ENCODE data around the gene H6PD. TPM values are rescaled to one million over a fixed set of nuclear protein-coding genes. Genes with fewer than 3 reads are reported as not detected.

H6PD gene
- total RNA-seq, 1 donor from 2014 or later: 48.4 TPM

GRCh38 chr1:9278585-9279153 lies 44.1 kb downstream of the H6PD start:
- Mint-ChIP-seq H3K27me3 (ENCODE audit: unreplicated experiment) (no peaks in the 10 kb centered on the region), H3K4me3 (ENCODE audit: unreplicated experiment) (no peak overlapping the region), H3K36me3 (ENCODE audit: unreplicated experiment) (no peaks in the 10 kb centered on the region), H3K9me3 (ENCODE audit: unreplicated experiment) (no peaks in the 10 kb centered on the region), H3K27ac (ENCODE audit: unreplicated experiment) (peak overlapping the region; percentile 10), H3K4me1 (ENCODE audit: unreplicated experiment) (peaks cover 57% of the 10 kb centered on the region)
- DNase-seq (ENCODE audit: extremely low spot score, unreplicated experiment): no peak
- TF ChIP-seq, protein P1, sequence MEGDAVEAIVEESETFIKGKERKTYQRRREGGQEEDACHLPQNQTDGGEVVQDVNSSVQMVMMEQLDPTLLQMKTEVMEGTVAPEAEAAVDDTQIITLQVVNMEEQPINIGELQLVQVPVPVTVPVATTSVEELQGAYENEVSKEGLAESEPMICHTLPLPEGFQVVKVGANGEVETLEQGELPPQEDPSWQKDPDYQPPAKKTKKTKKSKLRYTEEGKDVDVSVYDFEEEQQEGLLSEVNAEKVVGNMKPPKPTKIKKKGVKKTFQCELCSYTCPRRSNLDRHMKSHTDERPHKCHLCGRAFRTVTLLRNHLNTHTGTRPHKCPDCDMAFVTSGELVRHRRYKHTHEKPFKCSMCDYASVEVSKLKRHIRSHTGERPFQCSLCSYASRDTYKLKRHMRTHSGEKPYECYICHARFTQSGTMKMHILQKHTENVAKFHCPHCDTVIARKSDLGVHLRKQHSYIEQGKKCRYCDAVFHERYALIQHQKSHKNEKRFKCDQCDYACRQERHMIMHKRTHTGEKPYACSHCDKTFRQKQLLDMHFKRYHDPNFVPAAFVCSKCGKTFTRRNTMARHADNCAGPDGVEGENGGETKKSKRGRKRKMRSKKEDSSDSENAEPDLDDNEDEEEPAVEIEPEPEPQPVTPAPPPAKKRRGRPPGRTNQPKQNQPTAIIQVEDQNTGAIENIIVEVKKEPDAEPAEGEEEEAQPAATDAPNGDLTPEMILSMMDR (IDR thresholded peaks at IDR 0.05): no peak

DNA sequence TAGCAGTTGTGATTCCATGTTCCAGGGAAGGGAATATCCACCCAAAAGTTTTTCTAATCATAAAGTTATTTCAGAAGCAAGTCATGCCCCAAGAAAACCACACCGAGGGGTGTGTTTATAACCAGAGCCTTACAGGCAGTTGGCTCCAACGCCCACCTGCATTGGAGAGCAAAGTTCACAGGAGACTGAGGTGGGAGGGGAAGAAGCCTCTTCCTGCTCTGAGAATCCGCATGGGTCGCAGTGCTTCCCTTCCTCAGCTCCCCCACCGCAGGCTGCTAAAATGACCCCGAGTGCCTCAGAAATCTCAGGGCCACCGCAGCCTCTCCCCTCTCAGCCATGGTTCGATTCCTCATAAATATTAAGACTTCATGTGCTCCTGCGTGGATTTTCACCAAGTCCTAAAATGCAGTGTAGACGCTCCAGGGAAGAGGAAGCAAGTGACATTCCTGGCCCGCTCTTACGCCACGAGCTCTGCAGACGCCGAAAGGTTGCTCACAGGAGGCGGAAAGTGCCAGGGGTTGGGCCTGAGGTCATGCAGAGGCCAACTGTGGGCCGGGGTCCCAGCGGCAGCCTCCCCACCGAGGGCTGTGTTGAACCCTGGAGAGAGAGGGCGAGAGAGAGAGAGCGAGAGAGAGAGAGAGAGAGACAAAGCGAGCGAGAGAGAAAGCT lies 44.7 kb downstream of the H6PD start:
- H3K36me3 Mint-ChIP-seq (ENCODE audit: unreplicated experiment): no peaks in the 10 kb centered on the region
- H3K27ac Mint-ChIP-seq (ENCODE audit: unreplicated experiment): peak overlapping the region; percentile 10
- DNase-seq (ENCODE audit: extremely low spot score, unreplicated experiment): no peak
- H3K4me1 Mint-ChIP-seq (ENCODE audit: unreplicated experiment): peaks cover 58% of the 10 kb centered on the region
- no peak overlapping the region for H3K4me3 Mint-ChIP-seq (ENCODE audit: unreplicated experiment)
- H3K27me3 Mint-ChIP-seq (ENCODE audit: unreplicated experiment): no peaks in the 10 kb centered on the region
- H3K9me3 Mint-ChIP-seq (ENCODE audit: unreplicated experiment): peaks cover 1% of the 10 kb centered on the region
- TF ChIP-seq, protein P1 (IDR thresholded peaks at IDR 0.05): no peak

- Mint-ChIP-seq H3K4me1 (ENCODE audit: unreplicated experiment) (peaks cover 56% of the 10 kb centered on the region), H3K27ac (ENCODE audit: unreplicated experiment) (peak overlapping the region; percentile 65), H3K27me3 (ENCODE audit: unreplicated experiment) (no peaks in the 10 kb centered on the region), H3K9me3 (ENCODE audit: unreplicated experiment) (peaks cover 10% of the 10 kb centered on the region), H3K36me3 (ENCODE audit: unreplicated experiment) (peaks cover 2% of the 10 kb centered on the region), H3K4me3 (ENCODE audit: unreplicated experiment) (no peak overlapping the region)
- TF ChIP-seq, protein P1 (IDR thresholded peaks at IDR 0.05): no peak
- DNase-seq (ENCODE audit: extremely low spot score, unreplicated experiment): no peak
These were observed 45.7 kb downstream of the H6PD start for GRCh38 chr1:9280015-9280860.

DNA sequence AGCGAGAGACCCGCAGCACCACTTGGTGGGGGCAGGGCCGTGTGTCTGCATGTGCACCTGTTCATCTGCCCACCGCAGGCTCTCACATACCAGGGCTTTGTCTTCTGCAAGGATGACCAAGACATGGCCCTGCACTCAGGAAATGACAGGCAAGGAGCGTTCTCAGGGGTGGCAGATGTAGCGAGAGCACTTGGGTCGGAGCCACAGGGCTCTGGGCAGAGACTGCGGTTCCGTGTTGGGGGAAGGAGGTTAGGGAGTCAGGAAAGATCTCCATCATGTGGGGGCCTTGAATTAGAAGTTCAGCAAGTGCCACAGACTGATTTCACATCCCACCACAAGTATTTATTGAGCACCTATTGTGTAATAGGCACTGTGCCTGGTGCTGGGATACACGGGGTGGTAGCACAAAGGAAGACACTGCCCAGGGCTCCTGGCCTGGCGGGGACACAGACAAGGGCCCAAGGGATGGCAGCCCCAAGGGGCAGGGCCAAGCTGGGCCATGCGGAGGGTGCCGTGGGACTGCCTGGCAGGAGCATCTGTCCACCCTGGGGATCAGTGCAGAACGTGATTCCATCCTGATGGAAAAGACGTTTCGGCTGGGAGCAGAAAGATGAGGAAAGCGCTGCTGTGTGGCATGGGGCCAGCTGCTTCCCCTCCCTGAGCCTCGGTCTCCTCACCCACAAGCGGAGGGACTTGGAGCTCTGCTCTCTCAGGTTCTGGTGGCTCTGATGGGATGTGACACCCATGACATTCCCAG lies 46.7 kb downstream of the H6PD start:
- TF ChIP-seq, protein P1 (IDR thresholded peaks at IDR 0.05): no peak
- H3K4me3 Mint-ChIP-seq (ENCODE audit: unreplicated experiment): no peak overlapping the region
- H3K27me3 Mint-ChIP-seq (ENCODE audit: unreplicated experiment): no peaks in the 10 kb centered on the region
- H3K4me1 Mint-ChIP-seq (ENCODE audit: unreplicated experiment): peaks cover 46% of the 10 kb centered on the region
- H3K27ac Mint-ChIP-seq (ENCODE audit: unreplicated experiment): peak overlapping the region; percentile 32
- peaks cover 10% of the 10 kb centered on the region for H3K9me3 Mint-ChIP-seq (ENCODE audit: unreplicated experiment)
- no peak for DNase-seq (ENCODE audit: extremely low spot score, unreplicated experiment)
- peaks cover 2% of the 10 kb centered on the region for H3K36me3 Mint-ChIP-seq (ENCODE audit: unreplicated experiment)

Measured in osteocyte (in vitro differentiated cells).